PFSK-1 (cell line): Measurements from ENCODE around the gene PRDM16.

Source experiments
- FOXP2 ChIP-seq: optimal IDR thresholded peaks from 2 replicates; pipeline ENCODE3; 2011; ENCODE audit warnings: borderline replicate concordance, control low read depth, inconsistent platforms; ENCODE audit not compliant: insufficient read depth; ENCODE audit errors: extremely low read length, extremely low read depth
- POLR2AphosphoS5 ChIP-seq: IDR thresholded peaks from 2 replicates; pipeline ENCODE4 v1.6.1; 2012; ENCODE audit warnings: low read depth, mild to moderate bottlenecking, control low read depth, low read length, moderate library complexity
- REST ChIP-seq, 2 experiments: IDR thresholded peaks; 2 replicates each; pipeline versions ENCODE4 v1.6.1 to v1.8.0; 2011 to 2012; ENCODE audit warnings: low read depth in 2 of 2, low read length in 2 of 2, control low read depth in 1 of 2, inconsistent platforms in 1 of 2, mild to moderate bottlenecking in 1 of 2, moderate library complexity in 1 of 2; ENCODE audit not compliant: insufficient read depth in 1 of 2
- SIN3A ChIP-seq: IDR thresholded peaks from 2 replicates; pipeline ENCODE4 v1.6.1; 2012; ENCODE audit warnings: mild to moderate bottlenecking, low read length, moderate library complexity, borderline replicate concordance; ENCODE audit not compliant: insufficient read depth
- TAF1 ChIP-seq: IDR thresholded peaks from 2 replicates; pipeline ENCODE4 v1.6.1; 2012; ENCODE audit warnings: low read length, control low read depth, borderline replicate concordance; ENCODE audit not compliant: insufficient read depth

PRDM16 gene

GRCh38 chr1:3102641-3103040, 33.6 kb downstream of the PRDM16 start:
- TF ChIP-seq POLR2AphosphoS5 (no peak), REST (IDR thresholded peaks at IDR 0.05; ENCODE audit: insufficient read depth in 1 of 2, low read depth in 2 of 2, low read length in 2 of 2) (no peak), FOXP2 (no peak), SIN3A (no peak), TAF1 (no peak)

GRCh38 chr1:3103967-3104677, 35.1 kb downstream of the PRDM16 start:
- TF ChIP-seq POLR2AphosphoS5, result no peak
- no peak for TF ChIP-seq REST (IDR thresholded peaks at IDR 0.05; ENCODE audit: insufficient read depth in 1 of 2, low read depth in 2 of 2, low read length in 2 of 2)
- no peak for TF ChIP-seq FOXP2
- no peak for TF ChIP-seq TAF1
- no peak for TF ChIP-seq SIN3A

- no peak for TF ChIP-seq REST (IDR thresholded peaks at IDR 0.05; ENCODE audit: insufficient read depth in 1 of 2, low read depth in 2 of 2, low read length in 2 of 2)
- TF ChIP-seq SIN3A, result no peak
- TF ChIP-seq FOXP2, result no peak
- TF ChIP-seq POLR2AphosphoS5, result no peak
- no peak for TF ChIP-seq TAF1
Observed at GRCh38 chr1:3105167-3105863, 36.3 kb downstream of the PRDM16 start.

- TF ChIP-seq SIN3A (no peak), POLR2AphosphoS5 (no peak), REST (IDR thresholded peaks at IDR 0.05; ENCODE audit: insufficient read depth in 1 of 2, low read depth in 2 of 2, low read length in 2 of 2) (no peak), TAF1 (no peak), FOXP2 (no peak)
Observed at GRCh38 chr1:3106216-3106615, 37.2 kb downstream of the PRDM16 start.
